Choroid plexus epithelial cell (primary cell): ENCODE data around the gene EQTN.
A peak's percentile ranks its signal among the peaks of the same experiment; 100 is the strongest.
"Not testable (repeated sequence)": the region's sequence is repeated elsewhere in the genome, so short reads cannot be mapped to it uniquely, and the experiment has no call there.

Source experiments
- DNase-seq: peaks from one replicate; pipeline ENCODE4 v3.0.0-alpha.2; 2010; ENCODE audit warnings: low read depth
- H3K4me3 ChIP-seq: 2 replicates; pipeline ENCODE4 v1.5.1; 2011; ENCODE audit warnings: low read depth, mild to moderate bottlenecking, control low read depth, low read length, moderate library complexity
- CTCF ChIP-seq: conservative IDR thresholded peaks from 2 replicates; pipeline ENCODE4 v1.5.1; 2011; ENCODE audit warnings: low read depth, mild to moderate bottlenecking, control low read depth, inconsistent platforms, low read length, moderate library complexity

The EQTN gene

GRCh38 chr9:27261517-27262211, 35.3 kb downstream of the EQTN start:
- DNase-seq, result peak; percentile 51
- no peak overlapping the region for H3K4me3 ChIP-seq
- TF ChIP-seq CTCF, result no peak

- no peak for DNase-seq
- H3K4me3 ChIP-seq, result no peak overlapping the region
- no peak for TF ChIP-seq CTCF
These were observed 36.0 kb downstream of the EQTN start for GRCh38 chr9:27260789-27261516.

- DNase-seq, result no peak
- TF ChIP-seq CTCF, result no peak
- no peak overlapping the region for H3K4me3 ChIP-seq
These were observed 38.3 kb downstream of the EQTN start for GRCh38 chr9:27258662-27259061.

- no peak for DNase-seq
- TF ChIP-seq CTCF, result no peak
These were observed 48.2 kb downstream of the EQTN start for GRCh38 chr9:27248702-27249101.

GRCh38 chr9:27247756-27248155, 49.2 kb downstream of the EQTN start:
- no peak overlapping the region for H3K4me3 ChIP-seq
- peak; percentile 85 for TF ChIP-seq CTCF
- DNase-seq, result peak; percentile 75

More at GRCh38 chr9:27248702-27249101, 48.2 kb downstream of the EQTN start:
- no peak overlapping the region for H3K4me3 ChIP-seq

GRCh38 chr9:27239648-27240047, 57.3 kb downstream of the EQTN start:
- not testable (repeated sequence) for DNase-seq, H3K4me3 ChIP-seq
